Stimulated activated CD8-positive, alpha-beta memory T cell treated with anti-CD3 and anti-CD28 coated beads, Interleukin-4, amount 100 ng/mL, for 4 hours (primary cell): ENCODE results near the gene PITPNM1.
"Not testable (repeated sequence)": the region's sequence is repeated elsewhere in the genome, so short reads cannot be mapped to it uniquely, and the experiment has no call there.

Experiments used
- DNase-seq, 2 donors: peaks; one replicate each; pipeline ENCODE4 v3.0.0-alpha.2; 2020; ENCODE audit warnings: low read depth in 2 of 2, low spot score in 1 of 2

Gene PITPNM1

GRCh38 chr11:67468056-67468455 is 37.1 kb downstream of the PITPNM1 start:
- DNase-seq: no peak

GRCh38 chr11:67466962-67467771 is 38.0 kb downstream of the PITPNM1 start:
- DNase-seq: no peak

- DNase-seq: no peak
Measured at GRCh38 chr11:67466367-67466766, 38.8 kb downstream of the PITPNM1 start.

- DNase-seq: not testable (repeated sequence)
Measured at GRCh38 chr11:67465530-67465929, 39.6 kb downstream of the PITPNM1 start.

- no peak for DNase-seq
Measured at GRCh38 chr11:67465189-67465510, 40.0 kb downstream of the PITPNM1 start.

- DNase-seq: peak; percentile 70 to 87
Measured at GRCh38 chr11:67464411-67465188, 40.6 kb downstream of the PITPNM1 start.

GRCh38 chr11:67463680-67464410 is 41.3 kb downstream of the PITPNM1 start:
- no peak for DNase-seq

GRCh38 chr11:67463186-67463585 is 42.0 kb downstream of the PITPNM1 start:
- DNase-seq: no peak

- DNase-seq: no peak
Measured at GRCh38 chr11:67458266-67458665, 46.9 kb downstream of the PITPNM1 start.

- DNase-seq: no peak
Measured at GRCh38 chr11:67457453-67457852, 47.7 kb downstream of the PITPNM1 start.

- DNase-seq: no peak
Measured at GRCh38 chr11:67456068-67456705, 49.0 kb downstream of the PITPNM1 start.

GRCh38 chr11:67455054-67455453 is 50.1 kb downstream of the PITPNM1 start, which contains the start of gene CABP4:
CABP4 (plus strand) TSS chr11:67455354; CDS start chr11:67455424, 70 bp downstream.
- DNase-seq: no peak

GRCh38 chr11:67453816-67454732 is 51.1 kb downstream of the PITPNM1 start:
- DNase-seq: no peak

GRCh38 chr11:67452141-67452952 is 52.8 kb downstream of the PITPNM1 start, which contains the start of gene GPR152:
GPR152 (minus strand) TSS chr11:67452729; CDS start chr11:67452724, 5 bp downstream.
- no peak for DNase-seq

- no peak for DNase-seq
Measured at GRCh38 chr11:67451658-67451976, 53.5 kb downstream of the PITPNM1 start.

GRCh38 chr11:67450796-67451657 is 54.1 kb downstream of the PITPNM1 start:
- DNase-seq: no peak

- no peak for DNase-seq
Measured at GRCh38 chr11:67449116-67449844, 55.9 kb downstream of the PITPNM1 start.

GRCh38 chr11:67448220-67448609 is 56.9 kb downstream of the PITPNM1 start:
- DNase-seq: no peak
